PC-3 (cell line): ENCODE measurements around the gene TCP11. TPM values are rescaled to one million over a fixed set of nuclear protein-coding genes. Genes with fewer than 3 reads are reported as not detected.
A peak's percentile ranks its signal among the peaks of the same experiment; 100 is the strongest.

ENCODE experiments used
- ATAC-seq: fragments of 200-7000 bp; cut with Tn5 transposase; 2 replicates; pipeline ENCODE4 v1.9.1; 2020; ENCODE audit warnings: mild to moderate bottlenecking, moderate library complexity
- BruUV-seq: library from RNA; stranded (reverse); fragments of 400-500 nt; replicated peaks from 2 replicates; lab custom pipeline; 2021; lab: Mats Ljungman, UMichigan
- CTCF ChIA-PET: fragments of 300-600 bp; sonication (Branson Sonifier 250); formaldehyde crosslinking; loops from one replicate; lab custom pipeline; 2022; ENCODE audit warnings: antibody characterized with exemption; lab: Charles Lee
- POLR2A ChIA-PET: fragments of 300-600 bp; sonication (Branson Sonifier 250); formaldehyde crosslinking; loops from one replicate; lab custom pipeline; 2022; ENCODE audit warnings: antibody characterized with exemption; ENCODE audit not compliant: unreplicated experiment; lab: Charles Lee
- DNase-seq: peaks from one replicate; pipeline ENCODE4 v3.0.0-alpha.2; 2015
- H2AFZ ChIP-seq: fragments of 300-600 bp; sonication (generic); 2 replicates; pipeline ENCODE4 v1.6.0; 2016; ENCODE audit warnings: antibody characterized with exemption, low read length
- H3F3A ChIP-seq: fragments of 300-600 bp; sonication (generic); one replicate; pipeline ENCODE4 v1.6.0; 2017; ENCODE audit warnings: antibody characterized with exemption, low read length, control low read depth, mild to moderate bottlenecking; ENCODE audit not compliant: unreplicated experiment
- H3K27ac ChIP-seq: fragments of 300-600 bp; sonication (generic); 2 replicates; pipeline ENCODE4 v1.5.1; 2016; ENCODE audit warnings: mild to moderate bottlenecking, low read length
- H3K27me3 ChIP-seq: fragments of 300-600 bp; sonication (generic); 2 replicates; pipeline ENCODE4 v1.6.1; 2016; ENCODE audit warnings: low read length, mixed read lengths
- H3K36me3 ChIP-seq: fragments of 300-600 bp; sonication (generic); 2 replicates; pipeline ENCODE4 v1.6.1; 2016; ENCODE audit warnings: low read depth, mixed run types, low read length, mixed read lengths
- H3K4me1 ChIP-seq: fragments of 300-600 bp; sonication (generic); 2 replicates; pipeline ENCODE4 v1.5.1; 2016; ENCODE audit warnings: low read length; ENCODE audit not compliant: insufficient read depth
- H3K4me2 ChIP-seq: fragments of 300-600 bp; sonication (generic); 2 replicates; pipeline ENCODE4 v1.6.0; 2016; ENCODE audit warnings: low read length
- H3K4me3 ChIP-seq: fragments of 300-600 bp; sonication (generic); 2 replicates; pipeline ENCODE4 v1.5.1; 2016; ENCODE audit warnings: mild to moderate bottlenecking, low read length, mixed read lengths
- H3K79me2 ChIP-seq: fragments of 300-600 bp; sonication (generic); 2 replicates; pipeline ENCODE4 v1.6.1; 2017; ENCODE audit warnings: low read length, mixed read lengths
- H3K9ac ChIP-seq: fragments of 300-600 bp; sonication (generic); 2 replicates; pipeline ENCODE4 v1.6.0; 2016; ENCODE audit warnings: mild to moderate bottlenecking, low read length
- H3K9me2 ChIP-seq: fragments of 300-600 bp; sonication (generic); replicated peaks from 2 replicates; pipeline ENCODE4 v1.6.1; 2016; ENCODE audit warnings: mixed run types, low read length, mixed read lengths
- H3K9me3 ChIP-seq: fragments of 300-600 bp; sonication (generic); 2 replicates; pipeline ENCODE4 v1.6.1; 2016; ENCODE audit warnings: low read length, mixed read lengths
- H4K20me1 ChIP-seq: fragments of 300-600 bp; sonication (generic); 2 replicates; pipeline ENCODE4 v1.6.1; 2016; ENCODE audit warnings: low read length, mixed read lengths
- EZH2 ChIP-seq: fragments of 300-600 bp; sonication (generic); IDR thresholded peaks from one replicate; pipeline ENCODE4 v1.6.1; 2017; ENCODE audit warnings: antibody characterized with exemption, mild to moderate bottlenecking, low read length; ENCODE audit not compliant: unreplicated experiment
- EZH2phosphoT487 ChIP-seq: fragments of 300-600 bp; sonication (generic); IDR thresholded peaks from 2 replicates; pipeline ENCODE4 v1.6.1; 2018; ENCODE audit warnings: mild to moderate bottlenecking, antibody characterized with exemption, low read length, borderline replicate concordance
- intact Hi-C: fragments of 100-400 bp; cut with micrococcal nuclease; formaldehyde crosslinking; loops from 2 replicates; pipeline ENCODE4 v1.9.0; 2023
- total RNA-seq: library from RNA; depleted of rRNA; stranded (reverse); fragments of >200 nt; gene quantifications from 2 replicates; pipeline ENCODE4 v1.2.3, GENCODE V29; 2014
- TF ChIP-seq, protein P1 (sequence below): fragments of 300-600 bp; sonication (generic); conservative IDR thresholded peaks from 2 replicates; pipeline ENCODE4 v1.5.1; 2017; ENCODE audit warnings: antibody characterized with exemption, low read depth, mild to moderate bottlenecking, low read length

TCP11 gene
- total RNA-seq, 1 experiment from 2014 or later = 1.3 TPM

DNA sequence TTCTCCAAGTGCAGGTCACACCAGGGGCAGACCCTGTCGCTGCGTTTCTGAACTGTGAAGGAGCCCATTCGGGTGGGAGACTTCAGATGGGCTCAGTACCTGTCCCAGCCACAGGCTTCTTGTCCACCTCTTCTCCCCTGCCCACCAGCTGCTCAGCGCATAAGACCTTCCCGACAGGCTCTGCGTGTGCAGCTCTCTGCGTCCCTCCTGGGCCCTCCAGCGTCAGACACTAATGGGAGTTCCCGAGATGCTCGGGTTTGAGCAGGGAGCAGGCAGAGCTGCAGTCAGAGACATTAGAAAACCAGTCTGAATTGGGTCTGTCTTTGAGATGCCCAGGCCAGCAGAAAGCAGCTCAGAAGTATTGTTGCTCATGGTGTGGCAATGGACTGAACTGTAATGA is 50.4 kb downstream of the TCP11 start:
- Histone ChIP-seq H3K79me2 (no peaks in the 10 kb centered on the region), H3K4me3 (no peak overlapping the region), H3K4me1 (peaks cover 1% of the 10 kb centered on the region), H3K9me3 (no peaks in the 10 kb centered on the region), H3F3A (no peaks in the 10 kb centered on the region), H3K4me2 (no peak overlapping the region), H2AFZ (no peak overlapping the region), H3K27ac (no peak overlapping the region), H3K9ac (no peak overlapping the region), H3K27me3 (no peaks in the 10 kb centered on the region), H3K9me2 (no peaks in the 10 kb centered on the region), H4K20me1 (no peaks in the 10 kb centered on the region), H3K36me3 (no peaks in the 10 kb centered on the region; the same call in 1 of the 2 replicates)
- TSS peak; percentile 16 for BruUV-seq
- ChIA-PET POLR2A (no interaction called here), CTCF (interaction anchor here (0.6 kb wide), 1 partner anchor 28 kb away, joined by 5 read pairs; no protein-coding TSS in a partner anchor)
- TF ChIP-seq EZH2 = no peak
- TF ChIP-seq, protein P1, sequence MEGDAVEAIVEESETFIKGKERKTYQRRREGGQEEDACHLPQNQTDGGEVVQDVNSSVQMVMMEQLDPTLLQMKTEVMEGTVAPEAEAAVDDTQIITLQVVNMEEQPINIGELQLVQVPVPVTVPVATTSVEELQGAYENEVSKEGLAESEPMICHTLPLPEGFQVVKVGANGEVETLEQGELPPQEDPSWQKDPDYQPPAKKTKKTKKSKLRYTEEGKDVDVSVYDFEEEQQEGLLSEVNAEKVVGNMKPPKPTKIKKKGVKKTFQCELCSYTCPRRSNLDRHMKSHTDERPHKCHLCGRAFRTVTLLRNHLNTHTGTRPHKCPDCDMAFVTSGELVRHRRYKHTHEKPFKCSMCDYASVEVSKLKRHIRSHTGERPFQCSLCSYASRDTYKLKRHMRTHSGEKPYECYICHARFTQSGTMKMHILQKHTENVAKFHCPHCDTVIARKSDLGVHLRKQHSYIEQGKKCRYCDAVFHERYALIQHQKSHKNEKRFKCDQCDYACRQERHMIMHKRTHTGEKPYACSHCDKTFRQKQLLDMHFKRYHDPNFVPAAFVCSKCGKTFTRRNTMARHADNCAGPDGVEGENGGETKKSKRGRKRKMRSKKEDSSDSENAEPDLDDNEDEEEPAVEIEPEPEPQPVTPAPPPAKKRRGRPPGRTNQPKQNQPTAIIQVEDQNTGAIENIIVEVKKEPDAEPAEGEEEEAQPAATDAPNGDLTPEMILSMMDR = no peak
- TF ChIP-seq EZH2phosphoT487 = no peak
- DNase-seq (no peak), ATAC-seq (no peak)
- intact Hi-C loops = no loop called here

DNA sequence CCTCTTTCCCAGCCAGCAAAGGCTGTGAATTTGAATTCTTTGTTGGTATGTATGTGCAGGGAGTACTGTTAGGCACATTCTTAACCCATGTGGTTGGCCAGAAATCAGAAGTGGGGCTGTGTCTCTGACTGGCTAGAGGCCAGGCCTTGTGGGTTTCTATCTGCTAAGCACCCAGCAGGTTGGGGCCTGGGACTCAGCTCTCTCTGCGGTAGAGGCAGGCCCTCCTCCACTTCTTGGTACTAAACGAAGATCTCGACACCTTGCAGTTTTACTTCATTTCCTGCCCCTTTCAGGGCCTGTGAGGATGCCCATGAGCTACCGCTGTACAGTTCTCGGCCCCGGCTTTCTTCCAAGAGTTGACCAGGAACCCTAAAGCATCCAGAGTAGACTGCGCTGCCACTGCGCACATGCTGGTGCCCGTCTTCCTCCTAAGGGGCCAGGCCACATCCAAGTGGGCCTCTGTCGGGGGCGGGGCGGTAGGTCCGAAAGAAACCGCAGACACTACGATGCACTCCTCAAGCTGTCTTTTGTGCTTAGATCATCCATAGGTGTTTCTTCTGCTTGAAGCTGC is 51.1 kb downstream of the TCP11 start:
- no peak for ATAC-seq
- ChIA-PET POLR2A (no interaction called here), CTCF (no interaction called here)
- Histone ChIP-seq H3K36me3 (no peaks in the 10 kb centered on the region; the same call in 1 of the 2 replicates), H3K9me3 (no peaks in the 10 kb centered on the region), H3F3A (no peaks in the 10 kb centered on the region), H3K4me1 (no peaks in the 10 kb centered on the region), H3K27ac (no peak overlapping the region), H3K9ac (no peak overlapping the region), H3K79me2 (no peaks in the 10 kb centered on the region), H3K9me2 (no peaks in the 10 kb centered on the region), H3K27me3 (no peaks in the 10 kb centered on the region), H3K4me3 (no peak overlapping the region), H4K20me1 (no peaks in the 10 kb centered on the region), H3K4me2 (no peak overlapping the region), H2AFZ (no peak overlapping the region)
- intact Hi-C loops = no loop called here
- no peak for TF ChIP-seq EZH2
- TF ChIP-seq, protein P1 = no peak
- TF ChIP-seq EZH2phosphoT487 = no peak
- DNase-seq = no peak
- no TSS peak for BruUV-seq

DNA sequence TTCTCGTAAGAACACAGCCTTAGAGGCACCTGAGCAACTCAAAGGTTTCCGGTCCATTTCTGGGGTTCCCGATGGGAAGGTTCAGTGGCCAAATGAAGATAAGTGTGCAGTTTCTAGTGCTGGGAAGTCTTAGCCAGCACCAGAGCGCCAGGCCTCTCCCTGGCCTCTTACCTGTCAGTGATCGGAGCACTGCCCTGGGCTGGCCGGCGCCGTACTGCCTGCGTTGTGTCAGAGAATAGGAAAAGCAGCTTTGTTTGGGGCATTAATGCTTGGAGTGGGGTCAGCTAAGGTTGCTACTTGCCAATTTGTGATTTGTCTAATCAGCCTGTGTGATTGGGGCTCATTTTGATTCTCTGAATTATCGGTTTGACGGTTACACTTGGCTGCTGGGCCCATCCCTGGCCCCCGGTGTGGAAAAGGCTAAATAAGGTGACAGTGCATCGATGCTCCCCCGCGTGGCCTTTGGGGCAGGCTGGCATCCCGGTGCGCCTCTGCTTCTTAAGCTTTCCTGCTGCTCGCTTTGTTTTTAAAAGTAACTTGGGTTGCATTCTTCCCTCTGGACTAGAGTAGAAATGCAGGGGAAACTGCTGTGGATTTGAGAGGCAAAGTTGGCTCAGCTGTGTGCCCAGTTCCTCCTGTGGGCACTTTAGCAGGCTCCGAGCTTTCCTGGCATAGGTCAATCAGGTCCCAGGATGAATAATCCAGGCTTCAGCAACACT is 51.8 kb downstream of the TCP11 start:
- intact Hi-C loops = no loop called here
- H3K27me3 ChIP-seq = no peaks in the 10 kb centered on the region
- H3F3A ChIP-seq = no peaks in the 10 kb centered on the region
- no peaks in the 10 kb centered on the region for H3K4me1 ChIP-seq
- H3K9me3 ChIP-seq = no peaks in the 10 kb centered on the region
- no peak overlapping the region for H3K9ac ChIP-seq
- ATAC-seq (no peak), DNase-seq (no peak)
- H3K36me3 ChIP-seq = no peaks in the 10 kb centered on the region; the same call in 1 of the 2 replicates
- H2AFZ ChIP-seq = no peak overlapping the region
- H3K79me2 ChIP-seq = no peaks in the 10 kb centered on the region
- no peak overlapping the region for H3K27ac ChIP-seq
- H3K9me2 ChIP-seq = no peaks in the 10 kb centered on the region
- TF ChIP-seq, protein P1 = no peak
- TF ChIP-seq EZH2 (no peak), EZH2phosphoT487 (no peak)
- POLR2A ChIA-PET = no interaction called here
- no peak overlapping the region for H3K4me2 ChIP-seq
- CTCF ChIA-PET = no interaction called here
- no peak overlapping the region for H3K4me3 ChIP-seq
- BruUV-seq = no TSS peak
- H4K20me1 ChIP-seq = no peaks in the 10 kb centered on the region
